Measurements from ENCODE around the gene KIF23.
"Not testable (repeated sequence)": the region's sequence is repeated elsewhere in the genome, so short reads cannot be mapped to it uniquely, and the experiment has no call there.

KIF23 gene

GRCh38 chr15:69413822-69414700, at the start of gene KIF23:
Gene KIF23 (plus strand): TSS chr15:69414349. CDS start chr15:69414466, 117 bp downstream.
- DNase-seq (ENCODE audit: low read depth): peak; percentile 90

GRCh38 chr15:69367236-69367635, 46.9 kb upstream of the KIF23 start:
- DNase-seq (ENCODE audit: low read depth): no peak

- no peak for DNase-seq (ENCODE audit: low read depth)
Measured at GRCh38 chr15:69369631-69370030, 44.5 kb upstream of the KIF23 start.

- DNase-seq (ENCODE audit: low read depth): no peak
Measured at GRCh38 chr15:69373406-69373805, 40.7 kb upstream of the KIF23 start.

- DNase-seq (ENCODE audit: low read depth): no peak
Measured at GRCh38 chr15:69375151-69375790, 38.9 kb upstream of the KIF23 start.

GRCh38 chr15:69377216-69377970, 36.8 kb upstream of the KIF23 start:
- DNase-seq (ENCODE audit: low read depth): no peak

GRCh38 chr15:69380100-69380725, 33.9 kb upstream of the KIF23 start:
- DNase-seq (ENCODE audit: low read depth): no peak

- no peak for DNase-seq (ENCODE audit: low read depth)
Measured at GRCh38 chr15:69380726-69381105, 33.4 kb upstream of the KIF23 start.

- not testable (repeated sequence) for DNase-seq (ENCODE audit: low read depth)
Measured at GRCh38 chr15:69382176-69382575, 32.0 kb upstream of the KIF23 start.

GRCh38 chr15:69384066-69384465, 30.1 kb upstream of the KIF23 start:
- DNase-seq (ENCODE audit: low read depth): not testable (repeated sequence)

- DNase-seq (ENCODE audit: low read depth): no peak
Measured at GRCh38 chr15:69384626-69385598, 29.2 kb upstream of the KIF23 start.

- no peak for DNase-seq (ENCODE audit: low read depth)
Measured at GRCh38 chr15:69385831-69386230, 28.3 kb upstream of the KIF23 start.

GRCh38 chr15:69386284-69386683, 27.9 kb upstream of the KIF23 start:
- DNase-seq (ENCODE audit: low read depth): no peak

- DNase-seq (ENCODE audit: low read depth): no peak
Measured at GRCh38 chr15:69388260-69388705, 25.9 kb upstream of the KIF23 start.

GRCh38 chr15:69389426-69389825, 24.7 kb upstream of the KIF23 start:
- DNase-seq (ENCODE audit: low read depth): no peak

- DNase-seq (ENCODE audit: low read depth): peak; percentile 93
Measured at GRCh38 chr15:69390575-69390974, 23.6 kb upstream of the KIF23 start.

- no peak for DNase-seq (ENCODE audit: low read depth)
Measured at GRCh38 chr15:69391046-69391757, 22.9 kb upstream of the KIF23 start.

GRCh38 chr15:69392352-69392751, 21.8 kb upstream of the KIF23 start:
- DNase-seq (ENCODE audit: low read depth): no peak

GRCh38 chr15:69393831-69394491, 20.2 kb upstream of the KIF23 start:
- DNase-seq (ENCODE audit: low read depth): no peak

All from HS-27A (cell line).